ENCODE data around the gene CNOT3.
"Not testable (repeated sequence)": the region's sequence is repeated elsewhere in the genome, so short reads cannot be mapped to it uniquely, and the experiment has no call there.

Gene CNOT3

GRCh38 chr19:54137699-54138488 is at the start of gene CNOT3:
Gene CNOT3 (plus strand): TSS chr19:54137762. CDS start chr19:54142979, 5,217 bp downstream.
- DNase-seq: no peak

GRCh38 chr19:54094426-54095000 is 43.0 kb upstream of the CNOT3 start:
- DNase-seq: no peak

- no peak for DNase-seq
Measured at GRCh38 chr19:54095136-54095858, 42.3 kb upstream of the CNOT3 start.

DNA sequence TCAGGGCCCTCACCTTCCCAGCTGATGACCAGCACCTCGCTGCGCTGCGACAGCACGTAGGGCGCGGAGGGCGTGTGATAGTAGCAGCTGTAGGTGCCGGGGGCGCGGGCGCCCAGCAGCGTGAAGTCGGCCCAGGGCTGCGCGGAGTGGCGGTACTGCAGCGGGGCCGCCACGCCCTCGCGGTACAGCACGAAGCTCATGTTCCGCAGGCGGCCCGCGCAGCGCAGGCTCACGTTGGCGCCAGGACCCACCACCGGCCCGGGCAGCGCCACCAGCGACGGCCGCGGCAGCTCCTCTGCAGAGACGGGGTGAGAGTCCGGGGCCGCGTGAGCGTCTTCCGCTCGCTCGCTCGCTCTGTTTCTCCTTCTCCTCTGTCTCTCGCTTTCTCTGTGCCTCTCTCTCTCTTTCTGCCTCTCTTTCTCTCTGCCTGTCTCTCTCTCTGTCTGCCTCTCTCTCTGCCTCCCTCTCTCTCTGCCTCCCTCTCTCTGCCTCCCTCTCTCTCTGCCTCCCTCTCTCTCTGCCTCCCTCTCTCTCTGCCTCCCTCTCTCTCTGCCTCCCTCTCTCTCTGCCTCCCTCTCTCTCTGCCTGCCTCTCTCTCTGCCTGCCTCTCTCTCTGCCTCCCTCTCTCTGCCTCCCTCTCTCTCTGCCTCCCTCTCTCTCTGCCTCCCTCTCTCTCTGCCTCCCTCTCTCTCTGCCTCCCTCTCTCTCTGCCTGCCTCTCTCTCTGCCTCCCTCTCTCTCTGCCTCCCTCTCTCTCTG is 41.5 kb upstream of the CNOT3 start:
- DNase-seq: not testable (repeated sequence)

GRCh38 chr19:54096617-54097106 is 40.9 kb upstream of the CNOT3 start:
- no peak for DNase-seq

GRCh38 chr19:54099190-54099902 is 38.2 kb upstream of the CNOT3 start:
- no peak for DNase-seq

- DNase-seq: not testable (repeated sequence)
Measured at GRCh38 chr19:54099903-54100255, 37.7 kb upstream of the CNOT3 start.

- no peak for DNase-seq
Measured at GRCh38 chr19:54100561-54100960, 37.0 kb upstream of the CNOT3 start, which contains the start of gene OSCAR. Gene OSCAR (minus strand): TSS chr19:54100803. CDS start chr19:54100792, 11 bp downstream.

DNA sequence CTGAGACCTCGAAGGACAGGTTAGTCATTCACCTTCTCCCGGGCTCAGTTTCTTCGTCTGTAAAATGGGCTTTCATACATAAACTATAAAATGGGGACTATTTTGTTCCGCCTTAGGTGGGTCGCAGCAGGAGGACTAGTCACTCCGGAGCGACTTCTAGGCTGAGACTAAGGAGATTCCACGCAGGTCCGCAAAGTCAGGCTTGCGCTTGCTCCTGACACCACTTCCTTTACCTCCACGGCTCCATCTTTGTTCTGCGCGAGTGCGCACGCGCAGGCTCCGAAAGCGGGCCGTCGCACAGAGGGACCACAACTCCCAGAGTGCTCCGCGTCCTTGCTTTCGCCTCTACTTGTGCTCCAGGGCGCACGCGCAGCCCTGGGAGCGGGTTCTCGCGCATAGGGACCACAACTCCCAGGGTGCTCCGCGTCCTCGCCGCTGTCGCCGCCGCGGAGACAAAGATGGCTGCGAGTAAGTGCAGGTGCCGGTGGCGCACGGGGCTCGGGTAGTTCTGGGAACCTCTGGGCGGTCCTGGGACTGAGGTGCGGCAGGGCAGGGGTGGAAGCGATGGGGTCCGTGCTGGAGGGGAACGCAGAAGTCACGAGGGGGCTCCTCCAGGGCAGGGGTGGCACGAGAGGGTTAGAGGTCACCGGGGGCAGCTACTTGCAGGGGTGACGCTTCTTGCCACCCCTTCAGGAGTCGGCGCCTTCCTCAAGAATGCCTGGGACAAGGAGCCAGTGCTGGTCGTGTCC is 35.0 kb upstream of the CNOT3 start, which contains the start of gene NDUFA3:
NDUFA3 (plus strand) TSS at position 435 of the 749 bp plus-strand sequence; CDS start at position 459, 24 bp downstream.
- DNase-seq: peak; percentile 96

GRCh38 chr19:54104998-54105715 is 32.4 kb upstream of the CNOT3 start:
- no peak for DNase-seq

GRCh38 chr19:54105796-54106195 is 31.8 kb upstream of the CNOT3 start:
- DNase-seq: no peak

- DNase-seq: no peak
Measured at GRCh38 chr19:54106716-54107115, 30.8 kb upstream of the CNOT3 start.

DNA sequence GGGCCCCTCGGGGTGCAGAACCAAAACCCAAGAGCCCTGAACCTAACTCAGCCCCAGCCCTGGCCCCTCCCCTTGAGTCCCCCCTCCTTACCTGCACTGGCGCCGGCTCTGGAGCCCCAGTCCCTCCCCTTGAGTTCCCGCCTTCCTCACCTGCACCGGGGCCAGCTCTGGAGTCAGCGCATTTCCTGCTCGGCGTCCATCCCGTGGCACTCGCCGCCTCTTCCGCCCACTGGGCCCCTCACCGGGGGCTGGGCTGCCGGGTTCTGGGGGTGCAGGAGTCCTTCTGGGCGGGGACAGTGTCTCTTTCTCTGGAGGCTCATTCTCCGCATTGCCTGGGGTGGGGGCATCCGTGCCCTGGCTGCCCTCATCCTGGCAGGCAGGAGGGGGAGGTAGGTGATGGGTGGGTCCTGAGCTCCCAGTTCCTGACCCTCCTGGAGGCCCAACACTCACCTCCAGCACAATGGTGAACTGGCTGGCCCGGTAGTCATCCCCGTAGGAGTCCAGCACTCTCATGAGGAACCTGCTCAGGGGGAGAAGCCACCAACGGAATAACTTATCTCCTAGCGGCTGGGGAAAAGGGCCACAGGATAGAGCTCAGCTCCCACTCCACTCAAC is 29.6 kb upstream of the CNOT3 start:
- DNase-seq: no peak

GRCh38 chr19:54108496-54108895 is 29.1 kb upstream of the CNOT3 start:
- no peak for DNase-seq

DNA sequence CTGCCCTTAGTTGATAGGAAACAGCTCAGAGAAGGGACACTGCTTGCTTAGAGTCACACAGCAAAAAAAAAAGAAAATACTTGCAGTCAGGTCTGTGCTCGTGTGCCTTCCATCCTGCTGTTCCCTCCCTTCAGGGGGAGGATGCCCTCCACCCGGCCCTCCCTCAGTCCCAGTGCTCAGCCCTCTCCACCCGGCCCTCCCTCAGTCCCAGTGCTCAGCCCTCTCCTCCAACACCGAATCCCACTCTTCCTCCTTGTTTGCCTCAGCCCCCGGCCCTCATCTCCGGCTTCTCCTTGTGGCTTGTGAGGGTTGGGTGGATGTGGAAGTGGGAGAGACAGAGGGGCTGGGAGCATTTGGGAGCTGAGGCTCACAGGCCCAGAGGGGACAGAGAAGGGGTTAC is 27.9 kb upstream of the CNOT3 start:
- DNase-seq: no peak

DNA sequence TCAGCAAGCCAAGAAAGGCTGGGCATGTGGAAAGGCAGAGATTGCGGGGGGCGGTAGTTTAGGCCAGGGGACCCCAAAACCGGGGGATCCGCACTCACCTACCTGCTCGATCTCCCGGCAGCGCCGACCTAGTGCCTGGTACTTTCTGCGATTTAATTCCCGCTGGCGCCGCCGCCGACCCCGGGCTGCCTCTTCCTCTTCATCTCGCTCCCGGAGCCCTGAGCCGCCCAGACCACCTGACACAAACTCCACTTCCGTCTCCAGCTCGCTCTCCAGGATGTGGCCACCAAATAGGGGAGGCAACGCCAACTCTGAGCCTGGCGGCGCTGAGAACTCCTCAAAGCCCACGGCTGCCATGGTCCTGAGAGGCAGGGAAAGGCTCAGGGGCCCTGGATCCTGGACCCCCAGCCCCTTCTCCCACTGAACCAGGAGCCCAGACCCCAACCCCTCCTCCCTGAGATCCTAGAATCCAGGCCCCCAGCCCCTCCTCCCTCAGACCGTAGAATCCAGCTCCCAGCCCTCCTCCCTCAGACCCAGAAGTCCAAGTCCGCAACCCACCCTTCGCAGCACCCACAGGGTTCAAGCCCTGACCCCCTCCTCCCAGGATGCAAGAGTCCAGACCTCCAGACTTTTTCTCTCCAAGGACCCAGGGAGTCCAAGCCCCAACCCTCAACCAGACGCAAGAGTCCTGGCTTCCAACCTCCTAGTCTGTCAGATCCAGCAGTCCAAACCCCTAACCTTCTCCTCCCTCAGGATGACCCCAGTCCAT is 23.0 kb upstream of the CNOT3 start:
- DNase-seq: no peak

GRCh38 chr19:54115109-54116063 is 22.2 kb upstream of the CNOT3 start, which contains the start of the genes PRPF31 and TFPT:
Gene PRPF31 (plus strand): TSS chr19:54115754. CDS start chr19:54118279, 2,525 bp downstream.
Gene TFPT (minus strand): TSS chr19:54115657. CDS start chr19:54115269, 388 bp downstream.
- DNase-seq: peak; percentile 95

GRCh38 chr19:54121259-54121658 is 16.3 kb upstream of the CNOT3 start:
- DNase-seq: no peak

Data from NCI-H2171 (cell line).